Stimulated activated CD8-positive, alpha-beta memory T cell treated with anti-CD3 and anti-CD28 coated beads, Interleukin-7, amount 100 ng/mL, for 1 hour (primary cell): Measurements from ENCODE around the gene PSMB10.
A peak's percentile ranks its signal among the peaks of the same experiment; 100 is the strongest.
"Not testable (repeated sequence)": the region's sequence is repeated elsewhere in the genome, so short reads cannot be mapped to it uniquely, and the experiment has no call there.

ENCODE experiments used
- DNase-seq, 2 donors: peaks; one replicate each; pipeline ENCODE4 v3.0.0-alpha.2; 2020; ENCODE audit warnings: low read depth in 2 of 2

Gene PSMB10

DNA sequence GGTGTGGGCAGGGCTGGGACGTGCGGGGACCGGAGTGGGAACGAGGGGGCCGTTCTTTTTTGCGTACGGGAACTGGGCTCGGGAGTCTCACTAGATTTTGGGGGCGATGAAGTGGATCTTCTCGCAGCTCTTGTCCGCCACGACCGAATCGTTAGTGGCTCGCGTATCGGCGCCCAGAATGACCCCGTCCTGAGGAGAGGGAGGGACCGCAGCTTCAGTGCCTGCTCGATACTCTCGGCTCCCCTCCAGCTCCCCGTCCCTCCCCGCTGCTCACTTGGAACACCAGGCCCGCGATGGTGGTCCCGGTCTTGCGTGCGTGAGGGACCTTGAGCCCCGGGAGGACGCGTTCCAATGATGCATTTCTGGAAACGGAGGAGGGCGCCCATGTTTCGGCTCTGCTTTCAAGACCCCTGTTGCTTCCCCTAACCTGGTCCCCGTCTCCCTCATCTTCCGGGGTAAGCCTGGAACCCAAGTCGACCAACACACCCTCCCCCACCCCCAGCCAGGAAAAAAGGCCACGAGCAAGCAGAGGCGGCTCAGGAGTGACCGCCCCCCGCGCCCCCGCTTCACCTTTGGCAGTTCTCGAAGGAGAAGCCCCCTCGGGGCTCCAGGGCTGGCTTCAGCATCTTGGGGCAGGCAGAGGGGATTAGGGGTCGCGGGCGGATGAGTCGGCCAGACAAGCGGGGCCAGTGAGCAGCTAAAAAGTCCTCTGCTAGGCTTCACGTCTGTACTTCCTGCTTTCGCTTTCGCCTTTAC lies at the start of gene PSMB10:
Gene PSMB10 (minus strand): TSS at position 727 of the 756 bp plus-strand sequence. CDS start 101 bp downstream, at position 626.
- peak in 1 of 2 donors; percentile 42 for DNase-seq

GRCh38 chr16:67982011-67982696 lies 45.5 kb upstream of the PSMB10 start:
- no peak for DNase-seq

DNA sequence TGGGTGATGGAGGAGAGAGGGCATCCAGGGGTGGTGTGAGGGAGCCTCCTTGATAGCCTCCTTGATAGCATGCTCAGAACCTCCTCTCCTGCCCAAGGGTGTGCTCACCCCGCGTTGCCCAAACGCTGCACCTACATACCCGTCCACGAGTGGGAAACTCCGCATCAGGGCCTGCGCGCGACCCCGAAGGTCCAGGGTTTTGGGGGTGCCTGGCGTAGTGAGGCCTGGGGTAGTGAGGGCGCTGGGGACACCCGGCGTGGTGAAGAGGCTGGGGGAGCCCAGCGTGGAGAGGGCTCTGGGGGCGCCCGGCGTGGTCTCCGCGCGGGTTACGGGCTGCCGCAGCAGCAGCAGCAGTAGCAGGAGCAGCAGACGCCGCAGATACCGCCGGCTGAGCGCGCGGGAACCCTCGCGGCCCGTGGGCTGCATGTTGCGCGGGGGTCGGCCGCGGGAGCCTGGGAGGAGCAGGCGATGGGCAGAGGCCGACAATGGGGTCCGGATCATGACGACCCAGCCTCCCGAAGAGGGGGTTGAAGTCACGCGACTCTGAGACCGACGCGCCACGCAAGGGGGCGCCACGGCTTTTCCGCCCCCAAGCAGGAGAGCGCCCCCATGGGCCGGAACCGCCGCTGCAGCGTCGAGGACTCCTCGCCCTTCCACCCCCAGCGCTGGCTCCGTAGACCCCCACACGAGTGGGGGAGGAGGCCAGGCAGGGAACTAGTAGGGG lies 43.5 kb upstream of the PSMB10 start, which contains the start of gene DPEP3:
Gene DPEP3 (minus strand): TSS at position 545 of the 724 bp plus-strand sequence. CDS start 119 bp downstream, at position 426.
- DNase-seq = no peak

- DNase-seq = no peak
Observed at GRCh38 chr16:67977469-67978227, 41.0 kb upstream of the PSMB10 start.

DNA sequence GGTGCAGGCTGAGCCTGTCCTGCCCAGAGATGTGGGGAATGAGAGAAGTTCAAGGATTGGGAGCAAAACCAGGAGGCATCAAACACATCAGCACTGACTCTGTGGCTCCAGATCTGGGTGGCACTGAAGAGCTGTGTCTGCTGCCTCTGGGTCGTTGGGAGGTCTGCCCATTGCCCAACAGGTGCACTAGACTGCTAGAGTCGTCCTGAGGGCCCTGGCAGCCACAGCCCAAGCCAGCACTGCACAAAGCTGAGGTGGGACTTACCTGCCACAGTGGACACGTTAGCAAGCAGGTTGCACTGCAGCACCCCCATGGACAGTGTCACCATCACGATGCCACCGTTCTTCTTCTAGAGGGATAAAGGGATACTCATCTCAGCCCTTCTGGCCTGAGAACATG lies 40.4 kb upstream of the PSMB10 start:
- DNase-seq = no peak

DNA sequence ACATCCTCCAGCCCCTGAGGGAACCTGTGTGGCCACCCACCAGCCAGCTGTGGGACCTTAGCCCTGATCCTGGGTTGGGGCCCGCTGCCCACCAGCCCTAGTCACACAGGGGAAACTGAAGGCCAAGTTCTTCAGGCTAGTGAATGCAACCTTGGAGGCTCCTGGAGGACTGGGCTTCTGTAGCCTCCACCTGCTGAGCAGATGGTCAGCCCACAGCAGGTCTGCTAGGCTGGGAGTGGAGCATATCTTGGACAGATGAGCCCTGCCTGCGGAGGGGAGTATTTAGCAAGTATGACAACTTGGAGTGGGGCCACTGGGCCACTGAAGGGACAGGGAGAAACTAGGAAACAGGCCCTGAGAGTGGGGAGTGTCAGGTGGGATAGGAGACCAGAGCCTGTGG lies 39.6 kb upstream of the PSMB10 start:
- DNase-seq = no peak

DNA sequence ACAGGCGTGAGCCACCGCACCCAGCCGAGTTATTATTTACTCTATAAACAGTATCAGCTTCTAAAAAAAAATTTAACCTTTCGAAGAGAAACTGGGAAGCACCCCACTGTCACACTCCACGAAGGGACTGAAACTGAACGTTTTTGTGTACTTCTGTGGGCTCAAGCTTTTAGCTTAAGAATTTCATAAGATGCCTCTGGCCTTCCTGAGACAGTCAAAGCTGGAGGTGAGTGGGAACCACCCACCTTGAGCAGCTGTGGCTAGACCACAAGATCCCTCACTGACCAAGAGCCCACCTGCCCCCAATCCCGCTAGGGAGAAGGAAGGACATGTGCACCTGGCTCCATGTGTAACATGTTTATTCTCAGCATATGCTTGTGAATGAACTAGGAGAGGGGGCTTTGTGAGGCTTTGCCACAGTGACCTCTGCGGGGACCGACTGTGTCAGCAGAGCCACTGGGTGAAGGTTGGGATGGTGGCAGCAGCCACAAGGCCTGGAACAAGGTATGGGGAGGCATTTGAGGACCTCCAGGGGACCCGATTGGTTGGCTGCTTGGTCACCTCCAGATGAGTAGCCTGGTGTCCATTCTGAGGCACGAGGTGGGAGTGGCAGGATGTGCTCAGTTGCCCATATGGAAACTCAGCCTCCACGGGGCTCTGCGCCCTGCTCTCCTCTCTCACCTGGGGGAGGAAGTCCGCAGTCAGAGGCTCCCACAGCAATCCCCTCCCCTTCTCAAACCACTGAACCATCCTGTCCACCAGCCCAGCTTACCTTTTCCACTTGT lies 38.9 kb upstream of the PSMB10 start:
- no peak for DNase-seq

DNA sequence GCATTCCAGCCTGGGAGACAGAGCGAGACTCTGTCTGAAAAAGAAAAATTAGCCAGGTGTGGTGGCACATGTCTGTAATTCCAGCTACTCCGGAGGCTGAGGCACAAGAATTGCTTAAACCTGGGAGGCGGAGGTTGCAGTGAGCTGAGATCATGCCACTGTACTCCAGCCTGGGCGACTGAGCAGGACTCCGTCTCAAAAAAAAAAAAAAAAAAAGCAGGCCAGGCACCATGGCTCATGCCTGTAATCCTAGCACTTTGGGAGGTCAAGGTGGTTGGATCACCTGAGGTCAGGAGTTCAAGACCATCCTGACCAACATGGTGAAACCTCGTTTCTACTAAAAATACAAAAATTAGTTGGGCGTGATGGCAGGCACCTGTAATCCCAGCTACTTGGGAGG lies 35.6 kb upstream of the PSMB10 start:
- not testable (repeated sequence) for DNase-seq

GRCh38 chr16:67971111-67971510 lies 34.5 kb upstream of the PSMB10 start:
- DNase-seq = no peak

GRCh38 chr16:67969254-67970039 lies 32.8 kb upstream of the PSMB10 start:
- DNase-seq = no peak

DNA sequence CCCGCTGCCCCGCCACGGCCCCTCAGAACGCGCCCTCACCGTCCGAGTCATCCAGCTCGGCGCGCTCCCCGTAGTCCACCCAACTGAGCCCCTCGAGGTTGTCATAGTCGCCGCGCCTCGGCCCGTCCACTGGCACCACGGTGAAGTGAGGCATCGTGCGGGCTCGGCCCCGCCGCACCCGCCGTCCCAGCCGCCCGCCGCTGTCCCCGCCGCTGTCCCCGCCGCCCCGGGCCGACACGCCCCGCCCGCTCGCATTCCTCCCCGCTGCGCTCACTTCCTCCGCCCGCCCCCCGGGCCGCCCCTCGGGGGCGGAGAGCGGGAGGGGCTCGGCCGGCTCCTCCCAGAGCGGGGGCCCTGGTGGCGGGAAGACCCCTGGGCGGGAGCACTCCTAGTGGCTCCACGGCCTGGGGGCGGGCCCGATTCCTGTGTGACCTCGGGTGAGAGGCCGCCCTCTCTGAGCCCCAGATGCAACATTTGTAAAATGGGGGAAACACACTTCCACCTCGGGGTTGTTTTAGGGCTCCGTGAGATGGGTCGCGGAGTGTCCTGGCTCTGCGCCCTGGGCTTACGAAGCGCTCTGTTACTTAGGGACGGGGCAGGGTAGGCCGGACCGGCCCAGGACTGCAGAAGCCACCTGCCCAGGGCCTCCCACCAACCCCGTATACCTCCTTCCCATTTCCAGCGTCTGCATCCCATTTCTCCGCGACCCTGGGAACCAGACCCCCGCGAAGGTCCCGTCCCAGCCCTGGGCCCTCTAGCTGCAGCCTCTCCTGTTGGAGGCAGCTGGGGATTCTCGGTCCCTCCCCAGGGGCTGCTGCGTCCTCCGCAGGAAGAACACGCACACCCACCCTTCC lies 32.0 kb upstream of the PSMB10 start, which contains the start of gene SLC12A4:
Gene SLC12A4 (minus strand): TSS at position 238 of the 854 bp plus-strand sequence. CDS start 84 bp downstream, at position 154.
- peak; percentile 63 to 66 for DNase-seq

DNA sequence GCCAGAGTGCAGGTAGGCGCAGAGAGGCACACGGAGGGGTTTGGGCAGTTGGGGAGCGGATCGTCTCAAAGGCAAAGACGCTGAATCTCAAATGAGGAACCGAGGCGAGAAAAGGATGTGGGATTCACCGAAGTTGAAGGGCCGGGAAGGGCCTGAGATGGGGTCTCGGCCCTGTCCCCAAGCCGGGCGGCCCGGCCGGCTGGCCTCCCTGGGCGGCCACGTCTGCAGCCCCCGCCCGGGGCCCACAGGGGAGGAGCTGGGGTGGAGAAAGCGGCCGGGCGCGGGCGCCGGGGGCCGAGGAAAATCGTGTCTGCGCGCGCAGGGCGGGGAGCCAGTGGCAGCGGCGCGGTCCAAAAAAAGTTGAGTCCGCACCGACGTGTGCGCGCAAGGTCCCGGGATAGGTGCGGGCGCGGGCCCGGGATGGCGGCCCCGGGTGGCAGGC lies 31.3 kb upstream of the PSMB10 start:
- no peak for DNase-seq

DNA sequence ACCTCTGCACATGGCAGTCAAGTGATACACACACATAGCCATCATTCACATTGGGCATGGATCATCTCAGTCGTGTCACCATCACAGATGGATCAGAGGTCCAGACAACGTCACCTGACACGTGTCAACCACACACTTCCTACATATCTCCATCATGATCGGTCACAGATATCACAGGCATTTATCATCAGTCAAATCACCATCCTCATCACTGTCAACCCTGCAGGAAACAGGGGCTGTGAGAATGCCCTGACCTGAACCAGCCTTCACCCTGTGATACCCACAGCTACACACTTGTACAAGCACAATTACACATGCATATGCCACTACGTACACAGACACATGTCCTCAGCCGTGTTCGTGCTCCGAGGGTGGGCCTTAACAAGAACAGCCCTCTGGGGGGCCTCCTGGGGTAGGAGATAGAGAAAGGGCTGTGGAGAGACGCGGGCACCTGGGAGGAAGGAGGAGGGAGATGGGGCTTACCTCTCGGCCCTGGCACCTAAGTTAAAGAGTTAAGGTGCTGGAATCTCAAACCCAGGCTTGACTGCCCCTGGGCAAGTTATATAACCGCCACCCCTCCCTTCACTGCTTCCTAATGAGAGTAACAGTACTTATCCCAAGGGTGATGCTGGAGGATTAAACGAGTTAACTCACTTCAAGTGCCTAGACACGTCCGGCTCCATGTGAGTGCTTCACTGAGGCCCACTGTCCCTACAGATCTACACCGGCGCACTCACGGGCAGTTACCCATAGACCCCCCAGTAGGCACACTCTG lies 30.7 kb upstream of the PSMB10 start:
- DNase-seq = no peak

DNA sequence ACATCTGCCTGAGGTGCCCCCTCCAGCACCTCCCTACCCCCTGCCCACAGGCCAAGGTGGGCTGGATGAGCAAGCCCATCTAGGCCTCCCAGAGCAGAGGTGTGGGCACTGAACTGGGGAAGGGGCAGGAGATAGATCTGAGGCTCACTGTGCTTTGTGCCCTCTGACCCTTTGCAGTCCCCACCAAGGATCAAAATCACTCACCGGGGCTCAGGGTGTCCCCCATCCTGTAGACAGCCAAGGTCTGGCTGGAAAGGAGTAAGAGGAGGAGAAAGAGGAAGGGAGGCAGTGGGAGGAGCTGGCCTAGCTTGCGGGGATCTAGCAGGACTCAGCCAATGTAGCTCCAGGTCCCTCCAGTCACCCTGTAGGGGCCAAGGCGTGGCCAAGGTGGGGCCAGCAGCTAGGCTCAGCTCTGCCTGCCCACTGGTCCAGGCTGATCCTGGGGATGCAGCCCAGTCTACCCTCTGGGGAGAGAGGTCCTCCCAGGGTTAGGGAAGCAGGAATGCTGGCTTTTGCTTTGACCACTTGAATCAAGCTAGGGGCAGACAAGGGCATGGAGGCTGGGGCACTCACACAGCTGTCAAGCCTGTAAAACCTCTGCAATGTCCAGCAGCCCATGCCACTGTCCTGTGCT lies 30.0 kb upstream of the PSMB10 start:
- no peak for DNase-seq

DNA sequence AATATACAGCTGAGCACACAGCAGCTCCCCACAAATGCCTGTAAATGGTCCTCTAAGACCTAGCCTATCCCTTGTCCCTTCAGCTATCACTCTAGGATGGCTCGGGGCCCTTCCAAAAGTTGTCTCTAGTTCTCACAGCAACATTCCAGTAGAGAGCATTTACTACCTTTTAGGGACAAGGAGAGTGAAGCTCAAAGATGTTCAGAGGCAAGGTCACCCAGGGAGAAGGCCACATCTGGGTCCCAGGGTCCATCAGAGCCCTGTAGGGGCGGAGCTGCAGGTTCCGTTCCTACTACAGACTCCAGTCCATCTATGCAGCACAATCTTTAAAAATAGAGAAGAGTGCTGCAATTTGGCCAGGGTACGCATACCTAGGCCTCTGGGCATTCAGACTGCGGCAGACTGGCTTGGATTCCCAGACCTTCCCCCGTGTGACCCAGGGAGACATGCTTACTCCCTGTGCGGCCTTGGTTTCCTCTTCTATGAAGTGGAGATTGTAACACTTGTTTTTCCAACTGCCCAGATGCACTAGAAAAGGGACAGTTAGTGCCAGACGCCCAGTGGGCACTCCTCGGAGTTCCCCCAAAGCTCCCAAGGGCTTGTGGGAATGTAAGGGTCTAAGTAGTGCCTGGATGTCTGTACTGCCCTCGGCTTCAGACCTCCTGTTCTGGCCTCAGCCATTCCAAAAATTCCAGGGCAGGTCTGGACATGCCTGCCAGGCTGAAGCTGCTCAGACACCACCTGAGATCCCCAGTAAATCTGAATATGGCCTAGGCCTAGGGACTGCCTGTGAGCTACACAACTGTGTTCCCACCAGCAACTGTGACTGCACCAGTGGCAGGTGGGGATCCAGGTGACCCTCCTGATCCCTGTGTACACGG lies 29.3 kb upstream of the PSMB10 start:
- DNase-seq = no peak

DNA sequence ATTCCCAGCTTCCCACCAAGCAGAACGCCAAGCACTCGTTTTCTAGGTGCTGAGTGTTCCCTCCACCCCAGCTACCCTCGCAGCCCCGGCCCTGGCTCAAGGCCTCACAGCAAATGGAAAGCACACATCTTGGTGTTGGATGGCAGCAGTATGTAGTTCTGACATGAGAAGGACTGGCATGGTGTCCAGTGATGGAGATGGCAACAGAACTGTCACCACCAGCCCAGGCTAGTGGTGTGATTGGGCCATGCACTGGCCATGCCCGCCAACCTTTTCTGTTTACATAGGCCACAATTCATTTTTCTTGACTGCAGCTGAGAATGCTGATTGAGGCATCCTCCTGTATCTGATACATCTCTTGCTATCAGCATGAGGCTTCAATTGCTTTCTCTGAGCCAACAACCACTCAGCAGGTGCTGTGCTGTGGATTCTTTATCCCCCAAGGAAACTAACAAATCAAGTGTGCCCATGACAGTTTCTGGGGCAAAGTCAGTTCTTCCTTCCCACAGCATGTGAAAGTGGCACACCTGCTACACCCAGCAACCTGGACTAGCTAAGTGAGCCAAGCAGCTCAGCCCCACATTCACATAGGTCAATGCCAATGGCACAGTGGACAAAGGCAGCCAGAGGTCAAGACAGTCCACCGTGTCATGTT lies 28.0 kb upstream of the PSMB10 start:
- DNase-seq = no peak
